ENCODE data around the gene GSX1.

GSX1 gene

GRCh38 chr13:27744801-27745200 lies 47.5 kb upstream of the GSX1 start:
- CTCF ChIA-PET = interaction anchor here (0.6 kb wide), 1 partner anchor 385 kb away, joined by 3 read pairs; no protein-coding TSS in a partner anchor
- Histone ChIP-seq H3K36me3 (ENCODE audit: control insufficient read depth in 2 of 2, insufficient read depth in 1 of 2, low read length in 2 of 2) (no peaks in the 10 kb centered on the region), H3K4me3 (ENCODE audit: low read depth, low read length) (no peak overlapping the region), H3K27ac (ENCODE audit: extremely low read depth, low read depth, low read length) (no peak overlapping the region), H3K9me3 (ENCODE audit: control insufficient read depth, insufficient read depth, low read depth, low read length) (no peaks in the 10 kb centered on the region), H3K4me1 (ENCODE audit: control insufficient read depth, insufficient read depth, low read length) (no peaks in the 10 kb centered on the region)
- POLR2A ChIA-PET = no interaction called here
- TF ChIP-seq ZNF121 (tag by site-specific recombination; IDR thresholded peaks at IDR 0.05) (no peak), ZXDB (tag by site-specific recombination; IDR thresholded peaks at IDR 0.05) (no peak), ZEB2 (tag by site-specific recombination; IDR thresholded peaks at IDR 0.05) (no peak), TCF7L2 (IDR thresholded peaks at IDR 0.05; ENCODE audit: borderline replicate concordance, low read depth, low read length) (no peak), ZNF544 (tag by site-specific recombination; IDR thresholded peaks at IDR 0.05) (no peak), OVOL3 (tag by site-specific recombination; IDR thresholded peaks at IDR 0.05) (no peak), ZBTB6 (tag by site-specific recombination; IDR thresholded peaks at IDR 0.05) (no peak)

- Histone ChIP-seq H3K36me3 (ENCODE audit: control insufficient read depth in 2 of 2, insufficient read depth in 1 of 2, low read length in 2 of 2) (no peaks in the 10 kb centered on the region), H3K4me1 (ENCODE audit: control insufficient read depth, insufficient read depth, low read length) (no peaks in the 10 kb centered on the region), H3K27ac (ENCODE audit: extremely low read depth, low read depth, low read length) (no peak overlapping the region), H3K9me3 (ENCODE audit: control insufficient read depth, insufficient read depth, low read depth, low read length) (no peaks in the 10 kb centered on the region), H3K4me3 (ENCODE audit: low read depth, low read length) (no peak overlapping the region)
- ChIA-PET POLR2A (no interaction called here), CTCF (interaction anchor here (0.6 to 2.5 kb wide), 2 partner anchors 26 to 386 kb away, joined by 3 to 9 read pairs; no protein-coding TSS in a partner anchor)
- TF ChIP-seq KLF7 (tag by site-specific recombination; IDR thresholded peaks at IDR 0.05; ENCODE audit: borderline replicate concordance) (no peak), ZNF266 (tag by site-specific recombination; IDR thresholded peaks at IDR 0.05; ENCODE audit: low read depth) (no peak), ZNF416 (tag by site-specific recombination; IDR thresholded peaks at IDR 0.05) (no peak), ZNF19 (tag by site-specific recombination; IDR thresholded peaks at IDR 0.05; ENCODE audit: low read depth) (no peak), ZNF132 (tag by site-specific recombination; IDR thresholded peaks at IDR 0.05; ENCODE audit: borderline replicate concordance) (no peak), ZIC2 (tag by site-specific recombination; IDR thresholded peaks at IDR 0.05) (no peak), ZSCAN30 (tag by site-specific recombination; IDR thresholded peaks at IDR 0.05) (no peak), ZNF544 (tag by site-specific recombination; IDR thresholded peaks at IDR 0.05) (no peak), ZNF571 (tag by site-specific recombination; IDR thresholded peaks at IDR 0.05) (no peak), ZNF654 (tag by site-specific recombination; IDR thresholded peaks at IDR 0.05; ENCODE audit: low read depth) (no peak), ZBTB17 (tag by site-specific recombination; IDR thresholded peaks at IDR 0.05) (no peak), WT1 (tag by site-specific recombination; IDR thresholded peaks at IDR 0.05) (no peak), ZNF518A (tag by site-specific recombination; conservative IDR thresholded peaks at IDR 0.05; ENCODE audit: low read depth) (no peak), ZFP3 (tag by site-specific recombination; IDR thresholded peaks at IDR 0.05; ENCODE audit: low read depth) (no peak), ZFP41 (tag by site-specific recombination; IDR thresholded peaks at IDR 0.05; ENCODE audit: borderline replicate concordance) (no peak)
- TF ChIP-seq, protein P1, sequence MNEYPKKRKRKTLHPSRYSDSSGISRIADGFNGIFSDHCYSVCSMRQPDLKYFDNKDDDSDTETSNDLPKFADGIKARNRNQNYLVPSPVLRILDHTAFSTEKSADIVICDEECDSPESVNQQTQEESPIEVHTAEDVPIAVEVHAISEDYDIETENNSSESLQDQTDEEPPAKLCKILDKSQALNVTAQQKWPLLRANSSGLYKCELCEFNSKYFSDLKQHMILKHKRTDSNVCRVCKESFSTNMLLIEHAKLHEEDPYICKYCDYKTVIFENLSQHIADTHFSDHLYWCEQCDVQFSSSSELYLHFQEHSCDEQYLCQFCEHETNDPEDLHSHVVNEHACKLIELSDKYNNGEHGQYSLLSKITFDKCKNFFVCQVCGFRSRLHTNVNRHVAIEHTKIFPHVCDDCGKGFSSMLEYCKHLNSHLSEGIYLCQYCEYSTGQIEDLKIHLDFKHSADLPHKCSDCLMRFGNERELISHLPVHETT (tag by site-specific recombination; IDR thresholded peaks at IDR 0.05) = no peak
- TF ChIP-seq, protein P2, sequence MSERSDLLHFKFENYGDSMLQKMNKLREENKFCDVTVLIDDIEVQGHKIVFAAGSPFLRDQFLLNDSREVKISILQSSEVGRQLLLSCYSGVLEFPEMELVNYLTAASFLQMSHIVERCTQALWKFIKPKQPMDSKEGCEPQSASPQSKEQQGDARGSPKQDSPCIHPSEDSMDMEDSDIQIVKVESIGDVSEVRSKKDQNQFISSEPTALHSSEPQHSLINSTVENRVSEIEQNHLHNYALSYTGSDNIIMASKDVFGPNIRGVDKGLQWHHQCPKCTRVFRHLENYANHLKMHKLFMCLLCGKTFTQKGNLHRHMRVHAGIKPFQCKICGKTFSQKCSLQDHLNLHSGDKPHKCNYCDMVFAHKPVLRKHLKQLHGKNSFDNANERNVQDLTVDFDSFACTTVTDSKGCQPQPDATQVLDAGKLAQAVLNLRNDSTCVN (tag by site-specific recombination; optimal IDR thresholded peaks at IDR 0.05) = no peak
- TF ChIP-seq, protein P3, sequence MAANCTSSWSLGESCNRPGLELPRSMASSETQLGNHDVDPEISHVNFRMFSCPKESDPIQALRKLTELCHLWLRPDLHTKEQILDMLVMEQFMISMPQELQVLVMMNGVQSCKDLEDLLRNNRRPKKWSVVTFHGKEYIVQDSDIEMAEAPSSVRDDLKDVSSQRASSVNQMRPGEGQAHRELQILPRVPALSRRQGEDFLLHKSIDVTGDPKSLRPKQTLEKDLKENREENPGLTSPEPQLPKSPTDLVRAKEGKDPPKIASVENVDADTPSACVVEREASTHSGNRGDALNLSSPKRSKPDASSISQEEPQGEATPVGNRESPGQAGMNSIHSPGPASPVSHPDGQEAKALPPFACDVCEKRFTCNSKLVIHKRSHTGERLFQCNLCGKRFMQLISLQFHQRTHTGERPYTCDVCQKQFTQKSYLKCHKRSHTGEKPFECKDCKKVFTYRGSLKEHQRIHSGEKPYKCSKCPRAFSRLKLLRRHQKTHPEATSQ (tag by site-specific recombination; IDR thresholded peaks at IDR 0.05) = no peak
These were observed 47.0 kb upstream of the GSX1 start for GRCh38 chr13:27745301-27745700.
